Measurements from ENCODE around the gene UBE2H.
"Not testable (repeated sequence)": the region's sequence is repeated elsewhere in the genome, so short reads cannot be mapped to it uniquely, and the experiment has no call there.

UBE2H gene

DNA sequence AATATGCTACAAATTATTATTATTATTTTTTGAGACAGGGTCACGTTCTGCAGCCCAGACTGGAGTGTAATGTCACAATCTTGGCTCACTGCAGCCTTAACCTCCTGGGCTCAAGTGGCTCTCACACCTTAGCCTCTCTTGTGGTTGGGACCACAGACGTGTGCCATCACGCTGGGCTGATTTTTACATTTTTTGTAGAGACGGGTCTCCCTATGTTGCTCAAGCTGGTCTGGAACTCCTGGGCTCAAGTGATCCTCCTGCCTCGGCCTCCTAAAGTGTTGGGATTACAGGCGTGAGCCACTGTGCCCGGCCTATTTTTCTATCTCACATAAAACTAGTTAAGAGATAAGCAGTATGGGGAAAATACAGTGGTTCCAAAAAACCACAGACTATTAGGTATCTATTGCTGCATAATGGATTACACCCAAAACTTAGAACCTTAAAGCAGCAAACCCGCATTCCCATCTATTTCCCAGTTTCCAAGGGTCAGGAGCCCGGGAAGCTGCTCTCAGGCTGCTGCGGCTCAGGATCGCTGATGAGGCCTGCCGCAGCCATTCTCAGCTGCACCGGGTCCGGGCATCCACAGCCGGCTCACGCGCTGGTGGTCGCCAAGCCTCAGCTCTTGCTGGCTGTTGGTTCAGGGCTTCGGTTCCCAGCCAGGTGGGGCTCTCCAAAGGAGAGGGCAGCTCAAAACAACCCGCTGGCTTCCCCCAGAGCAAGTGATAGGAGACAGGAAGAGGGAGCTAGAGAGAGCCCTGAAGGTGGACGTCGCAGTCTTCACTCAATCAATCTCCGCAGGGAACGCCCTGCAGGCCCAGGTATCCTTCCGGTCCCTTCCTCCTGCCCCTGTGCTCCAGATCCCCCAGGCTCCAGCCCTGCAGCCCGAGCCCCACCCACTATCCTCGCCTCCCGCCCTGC lies 128.2 kb downstream of the UBE2H start:
- DNase-seq, result peak in 27 of 56 donors; percentile 14 to 62 (median 42)

DNA sequence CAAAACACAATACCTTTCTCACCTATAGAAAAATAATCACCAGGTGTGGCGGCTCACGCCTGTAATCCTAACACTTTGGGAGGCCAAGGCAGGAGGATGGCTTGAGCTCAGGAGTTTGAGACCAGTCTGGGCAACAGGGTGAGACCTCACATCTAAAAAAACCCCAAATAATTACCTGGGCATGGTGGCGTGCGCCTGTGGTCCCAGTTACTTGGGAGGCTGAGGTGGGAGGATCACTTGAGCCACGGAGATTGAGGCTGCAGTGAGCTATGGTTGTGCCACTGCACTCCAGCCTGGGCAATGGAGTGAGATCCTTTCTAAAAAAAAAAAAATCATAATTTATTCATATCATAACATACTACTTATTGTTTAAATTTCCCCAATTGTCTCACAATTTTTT lies 129.6 kb downstream of the UBE2H start:
- not testable (repeated sequence) for DNase-seq

DNA sequence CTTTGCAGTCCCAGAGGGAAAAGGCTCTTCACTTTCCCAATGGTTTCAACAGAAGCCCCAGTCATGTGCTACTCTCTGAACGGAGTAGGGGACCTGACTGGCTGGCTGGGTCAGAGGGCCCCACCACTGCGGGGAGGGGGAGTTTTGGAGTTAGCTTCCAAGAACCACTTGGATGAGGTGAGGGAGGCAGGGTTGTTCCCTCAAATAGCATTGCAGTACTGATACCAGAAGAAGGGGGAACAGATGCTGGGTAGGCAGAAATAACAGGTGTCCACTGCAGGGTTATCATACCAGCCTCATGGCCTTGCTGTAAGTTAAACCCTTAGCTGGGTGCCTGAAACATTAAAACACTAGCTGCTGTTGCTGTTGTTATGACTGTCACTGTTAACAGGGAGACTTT lies 131.3 kb downstream of the UBE2H start:
- DNase-seq, result no peak

DNA sequence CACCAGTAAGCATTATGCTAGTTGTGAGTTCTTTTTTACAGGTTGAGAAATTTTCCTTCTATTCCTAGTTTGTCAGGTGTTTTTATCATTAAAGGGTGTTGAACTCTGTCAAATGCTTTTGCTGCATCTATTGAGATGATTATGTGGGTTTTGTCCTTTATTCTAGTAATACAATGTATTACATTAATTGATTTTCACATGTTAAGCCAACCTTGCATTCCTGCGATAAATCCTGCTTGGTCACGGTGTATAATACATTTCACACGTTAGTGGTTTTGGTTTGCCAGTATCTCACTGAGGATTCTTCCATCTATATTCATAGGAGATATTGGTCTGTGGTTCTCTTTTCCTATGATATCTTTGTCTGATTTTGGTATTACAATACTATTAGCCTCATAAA lies 136.0 kb downstream of the UBE2H start:
- DNase-seq, result no peak

DNA sequence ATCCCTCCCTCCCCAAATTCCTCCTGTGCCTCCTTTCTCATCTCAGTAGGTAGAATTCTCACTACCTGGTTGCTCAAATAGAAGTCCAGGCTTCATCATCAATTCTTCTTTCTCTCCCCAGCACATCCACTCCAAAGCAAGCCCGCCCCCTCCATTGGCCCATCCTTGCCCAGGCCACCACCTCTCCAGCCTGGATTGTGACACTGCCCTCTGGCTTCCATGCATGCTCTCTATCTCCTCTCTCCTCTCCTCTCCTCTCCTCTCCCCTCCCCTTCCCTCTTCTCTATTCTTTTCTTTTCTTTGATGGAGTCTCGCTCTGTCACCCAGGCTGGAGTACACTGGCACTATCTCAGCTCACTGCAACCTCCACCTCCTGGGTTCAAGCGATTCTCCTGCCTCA lies 144.9 kb downstream of the UBE2H start:
- DNase-seq, result no peak

DNA sequence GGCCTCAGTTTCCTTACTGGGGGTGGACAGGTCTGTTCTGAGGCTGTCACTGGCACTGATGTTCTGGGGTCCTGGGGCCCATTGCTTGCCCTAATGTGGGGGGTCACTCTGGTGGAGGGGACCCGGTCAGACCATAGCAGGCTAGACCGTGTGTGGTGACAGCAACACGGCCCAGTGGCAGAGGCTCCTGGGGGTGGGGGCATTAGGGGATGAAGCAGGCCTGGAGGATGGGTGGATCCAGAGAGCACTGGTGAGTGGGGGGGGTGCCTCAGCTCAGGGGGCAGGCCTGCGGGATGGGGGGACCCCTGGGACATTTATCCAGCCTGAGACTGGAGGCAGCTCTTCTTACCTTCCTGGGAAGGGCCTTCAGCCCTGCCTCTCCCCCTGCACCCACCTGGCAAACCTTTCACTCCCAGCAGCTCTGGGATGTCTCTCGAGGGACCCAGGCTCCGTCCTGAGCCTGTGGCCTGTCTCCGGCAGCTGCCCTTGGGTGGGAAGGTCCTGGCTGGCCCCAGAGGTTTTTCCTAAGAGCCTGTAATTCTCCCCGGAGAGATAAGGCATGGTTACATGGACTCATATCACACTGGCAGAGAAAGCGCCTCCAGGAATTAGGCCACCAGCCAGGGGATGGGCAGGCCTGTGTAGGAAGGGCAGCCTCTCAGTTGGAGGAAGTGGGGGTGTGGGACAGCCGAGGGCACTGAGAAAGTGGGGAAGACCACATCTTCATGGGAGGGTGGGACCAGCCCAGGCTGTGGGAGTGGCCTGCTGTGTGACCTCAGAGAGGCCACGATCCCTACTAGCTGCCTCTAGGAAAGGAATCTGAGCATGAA lies 147.7 kb downstream of the UBE2H start:
- no peak for DNase-seq

DNA sequence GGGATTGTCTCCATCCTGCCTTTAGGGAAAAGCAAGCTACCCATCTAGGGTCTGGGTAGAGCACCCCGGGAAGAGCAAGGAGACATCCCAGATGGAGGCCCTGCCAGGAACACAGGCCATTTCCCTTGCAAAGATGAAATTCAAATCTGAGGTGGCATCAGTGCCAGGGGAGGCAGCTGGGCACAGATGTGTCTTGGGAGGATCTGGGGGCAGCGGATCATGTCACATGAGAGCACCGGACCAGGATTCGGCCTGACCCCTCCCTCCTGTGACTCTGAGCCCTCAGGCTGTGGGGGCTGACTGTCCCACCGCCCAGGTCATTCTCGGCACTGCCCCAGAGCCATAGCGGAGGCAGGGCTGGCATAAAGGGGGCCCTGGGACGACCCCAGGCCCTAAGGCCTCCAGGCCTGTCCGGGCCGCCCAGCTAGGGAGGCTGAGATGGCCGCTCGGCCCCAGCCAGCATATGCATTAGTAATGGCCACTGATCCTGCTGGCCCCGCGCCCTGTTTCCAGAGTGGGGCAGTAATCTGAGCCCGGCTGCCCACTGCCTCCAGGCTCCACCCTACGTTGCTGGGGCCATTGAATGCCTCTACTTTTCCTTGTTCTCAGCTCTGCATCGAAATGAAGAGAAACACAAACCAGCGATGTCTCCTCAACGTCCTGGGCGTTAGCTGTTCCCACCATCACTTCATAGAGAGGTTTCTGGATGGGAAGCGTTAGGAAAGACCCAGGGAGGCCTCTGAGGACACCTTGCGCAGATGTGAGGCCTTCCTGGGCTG lies 148.5 kb downstream of the UBE2H start:
- no peak for DNase-seq

DNA sequence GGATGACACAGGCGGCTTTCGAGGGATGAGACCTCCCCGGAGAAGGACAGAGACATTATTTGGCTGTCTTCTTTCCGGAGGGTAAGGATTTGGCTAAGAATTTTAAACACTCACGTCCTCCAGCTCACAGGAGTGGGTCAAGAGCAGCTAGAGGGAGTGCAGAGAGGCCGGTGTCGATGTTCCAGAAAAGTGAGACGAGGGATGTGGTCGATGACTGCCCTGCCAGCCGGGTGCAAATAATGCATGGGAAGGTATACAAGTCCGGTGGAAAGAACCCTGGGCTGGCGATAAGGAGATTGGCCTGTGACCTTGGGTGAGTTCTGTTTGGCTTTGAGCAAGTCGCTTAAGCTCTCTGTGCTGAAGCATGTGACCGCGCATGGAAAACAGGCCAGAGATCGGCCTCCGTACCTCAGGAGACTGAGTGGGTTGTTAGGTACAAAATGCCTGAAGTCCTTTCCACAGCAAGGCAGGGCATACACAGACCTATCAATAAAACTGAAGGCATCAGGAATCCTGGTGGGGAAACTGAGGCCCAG lies 149.1 kb downstream of the UBE2H start:
- DNase-seq, result no peak

DNA sequence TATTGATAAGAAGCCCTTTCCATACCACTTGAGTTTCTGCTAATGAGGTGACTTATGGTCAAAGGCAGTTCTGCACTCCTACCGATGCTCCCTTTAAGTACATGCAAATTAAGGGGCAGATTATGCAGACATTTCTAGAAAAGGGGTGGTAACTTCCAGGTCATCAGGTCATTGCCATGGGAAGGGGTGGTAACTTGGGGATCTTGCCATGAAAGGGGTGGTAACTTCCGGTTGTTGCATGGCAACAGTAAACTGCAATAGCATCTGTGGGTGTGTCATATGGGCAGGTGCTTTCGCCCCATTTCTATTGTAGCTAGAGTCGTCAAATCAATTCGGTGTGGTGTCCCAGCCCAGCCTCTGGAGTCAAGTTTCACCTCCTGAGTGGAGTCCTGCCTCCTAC lies 150.9 kb downstream of the UBE2H start:
- no peak for DNase-seq

DNA sequence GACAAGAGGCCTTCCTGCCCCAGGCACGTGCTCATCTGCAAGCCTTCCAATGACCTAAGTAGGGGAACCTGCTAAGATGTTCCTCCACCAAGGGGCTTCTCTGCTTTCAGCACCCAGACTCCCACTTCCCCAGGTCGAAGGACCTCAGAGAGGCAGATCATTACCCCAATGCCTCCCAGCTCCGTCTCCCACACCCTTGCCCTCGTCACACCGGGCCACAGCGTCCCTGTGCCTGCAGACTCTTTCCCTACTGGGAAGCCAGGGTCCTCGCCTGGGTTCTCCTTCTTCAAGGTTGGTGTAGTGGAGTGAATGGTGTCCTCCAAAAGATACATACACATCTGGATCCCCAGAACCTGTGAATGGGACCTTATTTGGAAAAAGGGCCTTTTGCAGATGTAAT lies 151.9 kb downstream of the UBE2H start:
- no peak for DNase-seq

DNA sequence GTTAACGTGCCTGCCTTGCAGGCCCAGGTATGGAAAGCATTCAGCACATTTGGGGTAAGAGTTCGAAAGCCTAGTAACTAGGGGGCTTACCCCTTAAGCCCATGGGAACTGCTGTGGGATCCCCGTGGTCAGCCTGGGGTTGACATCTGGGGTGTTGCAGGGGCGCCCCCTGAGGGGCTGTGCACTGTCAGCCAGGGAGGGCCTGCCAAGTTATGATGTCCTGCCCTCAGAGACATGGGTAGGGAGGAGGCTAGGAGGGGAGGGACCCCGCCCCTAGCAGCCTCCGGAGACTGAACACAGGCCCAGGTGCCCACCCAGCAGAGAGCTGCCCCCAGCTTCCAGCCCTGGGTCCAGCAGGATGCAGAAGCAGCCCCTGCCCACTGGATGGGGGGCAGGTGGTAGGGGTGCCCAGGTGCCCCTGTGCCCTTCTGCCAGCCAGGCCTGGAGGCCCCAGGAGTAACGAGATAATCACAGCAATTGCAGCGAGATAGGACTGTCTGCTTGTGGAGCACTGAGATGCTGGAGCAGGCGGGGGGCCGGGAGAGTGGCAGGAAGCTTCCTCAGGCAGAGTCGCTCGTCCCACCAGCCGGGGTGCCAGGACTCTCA lies 153.3 kb downstream of the UBE2H start:
- DNase-seq, result no peak

DNA sequence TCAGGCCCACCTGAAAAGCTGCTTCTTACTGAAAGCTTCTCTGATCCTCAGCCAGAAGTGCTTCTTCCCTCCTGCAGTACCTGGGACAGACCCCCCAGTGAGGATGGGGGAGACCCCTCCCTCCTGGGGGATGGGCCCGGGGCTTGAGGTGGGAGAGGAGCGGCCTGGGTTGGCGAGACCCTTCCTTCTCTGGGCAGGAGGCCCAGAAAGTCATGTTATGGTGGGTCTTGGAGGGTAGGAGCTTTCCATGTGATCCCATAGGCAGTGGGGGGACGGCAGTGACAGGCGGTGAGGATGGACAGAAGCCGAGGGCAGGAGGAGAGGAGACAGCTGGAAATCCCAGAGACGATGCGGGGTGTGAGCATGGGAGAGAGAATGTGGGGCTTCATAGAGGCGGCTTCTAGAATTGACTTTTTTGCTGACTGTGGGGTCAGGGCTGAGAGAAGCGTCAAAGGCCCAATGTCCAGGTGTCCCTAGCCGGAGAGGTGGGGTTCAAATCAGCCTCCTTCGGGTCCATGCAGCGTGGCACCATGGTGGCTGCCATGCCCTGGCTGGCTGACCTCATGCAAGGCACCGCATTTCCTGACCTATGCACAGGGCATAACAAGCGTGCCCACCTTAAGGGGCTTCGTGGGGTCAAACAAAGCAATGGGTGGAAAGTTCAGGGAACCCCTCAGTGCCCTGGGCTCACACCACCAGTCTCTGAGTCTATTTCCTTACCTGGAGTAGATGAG lies 154.0 kb downstream of the UBE2H start:
- DNase-seq, result no peak

DNA sequence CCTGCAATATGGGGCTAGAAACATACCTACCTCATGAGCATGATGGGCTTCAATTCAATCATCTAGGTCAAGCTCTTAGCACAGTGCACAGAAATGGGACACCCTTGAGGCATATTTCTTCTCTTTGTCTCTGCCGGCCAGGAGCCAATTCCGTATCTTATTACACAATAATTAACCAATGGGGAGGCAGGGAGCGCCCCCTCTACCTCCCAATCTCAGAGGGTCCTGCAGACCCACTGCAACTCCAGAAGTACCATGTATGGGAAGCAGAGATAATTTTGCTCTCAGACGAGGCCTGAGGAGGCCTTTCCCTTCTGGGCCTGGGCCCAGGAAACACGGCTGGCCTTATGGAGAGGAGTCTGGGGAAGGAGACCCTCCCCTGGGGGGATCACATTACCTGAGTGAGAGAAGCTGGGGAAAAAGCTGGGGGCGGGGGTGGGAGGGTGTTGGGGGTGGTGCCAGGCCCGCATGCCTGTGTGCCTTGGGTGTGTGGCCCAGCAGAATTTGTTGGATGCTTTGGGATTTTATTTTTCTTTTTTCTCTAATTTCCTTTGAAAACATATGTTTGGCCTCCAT lies 155.5 kb downstream of the UBE2H start:
- DNase-seq, result no peak

DNA sequence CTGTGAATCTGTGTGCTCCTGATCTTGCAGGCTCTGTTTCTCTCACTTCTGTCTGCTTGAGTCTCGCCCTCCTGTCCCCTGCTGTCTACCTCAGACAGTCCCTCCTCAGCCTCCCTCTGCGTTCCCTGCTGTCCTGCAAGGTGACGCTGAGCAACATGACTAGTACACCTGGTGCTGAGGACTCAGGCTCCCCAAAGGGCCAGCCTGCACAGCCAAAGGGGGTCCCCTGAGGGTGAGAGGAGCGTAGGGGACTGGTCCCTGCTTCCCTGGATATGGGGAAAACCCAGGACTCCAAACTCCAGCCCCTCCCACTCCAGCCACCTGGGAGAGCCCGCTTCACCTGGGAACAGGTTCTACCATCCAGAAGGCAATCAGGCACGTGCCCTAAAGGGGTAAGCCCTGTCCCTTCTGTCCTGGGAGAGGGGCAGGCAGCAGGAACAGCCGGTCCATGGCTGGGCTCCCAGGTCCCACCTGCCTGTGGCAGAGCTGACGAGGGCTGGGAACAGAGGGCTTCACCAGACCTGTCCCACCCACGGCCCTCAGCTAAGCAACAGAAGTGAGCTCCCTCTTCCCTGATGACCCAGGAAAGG lies 156.5 kb downstream of the UBE2H start:
- no peak for DNase-seq

DNA sequence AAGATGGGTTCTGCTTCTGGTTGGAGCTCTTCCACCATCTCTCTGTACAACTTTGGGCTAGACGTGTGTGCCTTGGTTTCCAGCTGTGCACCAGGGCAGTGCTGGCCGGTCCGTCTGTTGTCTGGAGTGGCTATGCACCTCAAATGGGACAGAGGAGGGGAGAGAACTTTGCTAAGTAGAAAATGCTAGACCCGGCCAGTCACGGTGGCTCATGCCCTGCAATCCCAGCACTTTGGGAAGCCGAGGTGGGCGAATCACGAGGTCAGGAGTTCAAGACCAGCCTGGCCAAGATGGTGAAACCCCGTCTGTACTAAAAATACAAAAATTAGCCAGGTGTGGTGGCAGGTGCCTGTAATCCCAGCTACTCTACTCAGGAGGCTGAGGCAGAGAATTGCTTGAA lies 158.3 kb downstream of the UBE2H start:
- not testable (repeated sequence) for DNase-seq

DNA sequence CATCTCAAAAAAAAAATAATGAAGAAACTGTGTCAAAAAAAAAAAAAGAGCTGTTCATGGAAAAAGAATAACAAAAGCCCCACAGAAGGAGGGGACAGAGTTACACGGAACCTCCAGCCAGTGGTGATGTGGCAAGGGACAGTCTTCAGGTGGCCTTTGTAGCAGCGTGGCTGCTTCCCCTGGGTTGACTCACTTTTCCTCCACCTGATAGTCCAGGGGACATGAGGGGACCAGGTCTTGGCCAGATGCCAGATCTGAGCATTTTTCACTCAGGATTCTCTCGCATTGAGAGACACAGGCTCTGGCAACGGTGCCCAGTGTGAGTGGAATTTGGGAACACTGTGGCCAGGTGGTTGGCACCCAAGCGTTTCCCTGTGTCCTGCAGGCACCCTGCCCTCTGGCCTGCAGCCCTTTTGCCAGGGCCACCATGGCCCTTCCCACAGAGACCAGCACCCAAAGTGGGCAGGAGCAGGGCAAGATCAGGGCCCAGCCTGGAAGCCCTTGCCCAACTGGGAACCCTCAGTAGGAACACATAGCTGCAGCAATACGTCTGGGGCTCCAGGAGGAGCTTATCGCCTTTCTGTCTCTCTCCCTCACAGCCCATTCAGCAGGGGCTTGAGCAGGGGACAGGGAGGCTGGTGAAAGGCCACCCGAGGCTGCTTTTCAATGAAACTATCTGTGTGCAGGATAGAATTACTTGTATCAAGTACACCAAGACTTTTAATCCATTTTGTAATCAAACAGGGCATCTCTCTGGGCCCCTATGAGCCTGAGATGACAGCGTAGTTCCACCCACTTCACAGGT lies 159.1 kb downstream of the UBE2H start:
- no peak for DNase-seq

DNA sequence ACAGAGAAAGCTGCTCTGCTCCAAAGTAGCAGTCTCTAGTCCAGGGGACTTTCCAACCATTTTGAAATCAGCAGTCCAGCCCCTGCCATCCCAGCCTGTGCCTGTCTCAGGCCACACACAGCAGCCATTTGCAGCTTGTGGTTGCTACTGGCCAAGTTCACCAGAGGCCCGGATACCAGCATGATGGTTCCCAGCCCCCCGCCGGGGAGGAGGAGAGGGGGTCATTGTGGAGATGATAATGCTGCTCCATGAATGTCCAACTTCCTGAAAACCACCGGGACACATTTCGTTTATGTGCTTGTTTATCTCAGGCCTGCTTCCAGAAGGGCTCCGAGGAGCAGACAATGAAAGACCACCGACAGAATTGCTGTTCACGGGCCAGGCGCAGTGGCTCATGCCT lies 160.0 kb downstream of the UBE2H start:
- DNase-seq, result no peak

DNA sequence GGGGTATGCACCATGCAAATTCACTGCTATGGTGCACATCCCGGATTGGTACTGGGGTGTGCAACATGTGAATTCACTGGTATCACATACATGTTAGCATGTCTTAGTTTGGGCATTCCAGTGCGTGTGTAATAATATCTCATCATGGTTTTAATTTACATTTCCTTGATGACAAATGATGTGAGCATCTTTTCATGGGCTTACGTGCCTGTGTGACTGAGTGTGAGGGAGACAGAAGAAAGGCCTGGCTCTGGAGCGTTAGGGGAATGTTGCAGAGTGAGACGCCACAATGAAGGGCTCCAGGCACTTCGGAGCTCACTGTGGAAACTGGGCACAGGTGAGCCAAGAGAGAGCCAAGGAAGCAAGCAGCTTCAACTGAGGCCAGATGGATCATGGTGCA lies 162.6 kb downstream of the UBE2H start:
- no peak for DNase-seq

DNA sequence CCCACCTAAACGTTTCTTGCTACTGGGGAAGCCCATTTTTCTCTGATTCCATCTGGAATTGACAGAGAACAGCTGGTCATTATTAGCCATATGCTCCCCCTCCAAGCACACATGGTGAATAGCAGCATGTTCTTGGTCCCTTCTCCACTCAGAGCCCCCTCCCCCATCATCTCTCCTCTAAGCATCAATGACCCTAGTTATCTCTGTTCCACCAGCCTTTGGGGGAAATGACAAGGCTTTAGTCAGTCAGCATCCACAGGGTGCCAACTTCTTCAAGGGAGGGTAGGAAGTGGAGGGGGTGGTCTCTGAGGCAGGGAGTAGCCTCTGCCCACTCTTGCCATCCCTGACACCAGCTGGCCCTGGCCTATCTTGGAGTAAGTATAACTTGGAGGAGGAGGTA lies 163.1 kb downstream of the UBE2H start:
- no peak for DNase-seq

Data from amygdala (tissue), 56 donors.